ENCODE results near the gene SMIM41.

SMIM41 gene

DNA sequence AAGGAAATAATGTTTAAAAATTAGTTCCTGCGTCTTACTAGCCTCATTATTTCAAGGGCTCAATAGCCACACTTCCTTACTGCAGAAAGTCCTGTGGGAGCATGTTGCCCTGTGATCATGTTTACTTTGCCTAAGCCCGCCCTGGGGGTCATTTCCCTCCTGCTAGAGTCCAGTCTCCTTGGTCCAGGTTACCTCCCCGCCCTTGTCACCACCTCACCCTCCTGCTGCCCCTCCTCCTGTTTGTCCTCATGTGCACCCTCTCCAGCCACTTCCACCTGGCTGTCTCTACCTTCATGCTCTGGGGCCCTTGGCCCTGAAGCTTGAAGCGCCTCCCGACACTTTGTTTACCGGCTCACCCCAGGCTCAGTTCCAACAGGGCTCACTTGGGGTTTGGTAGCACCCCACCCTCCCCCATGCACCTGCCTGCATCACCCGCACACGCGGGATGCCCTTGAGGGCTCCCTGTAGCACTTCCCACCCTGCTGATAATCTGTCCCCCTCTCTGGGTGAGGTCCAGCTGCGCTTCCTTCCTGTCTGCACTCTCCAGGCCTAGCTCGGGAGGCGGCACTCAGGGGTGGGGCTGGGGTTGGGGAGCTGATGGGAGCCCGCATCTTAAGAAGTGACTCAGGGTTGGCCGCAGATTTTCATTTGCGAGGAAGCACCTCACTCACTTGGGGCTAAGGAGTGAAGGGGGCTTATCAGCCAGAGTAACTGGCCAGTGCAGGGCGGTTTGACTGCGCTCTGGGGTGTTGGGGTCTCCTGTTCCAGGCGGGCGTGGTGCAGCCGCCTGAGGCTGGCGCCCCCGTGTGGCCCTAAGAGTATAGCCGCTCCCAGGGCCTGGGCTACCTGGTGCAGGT is 40.1 kb downstream of the SMIM41 start:
- H3K4me3 ChIP-seq (ENCODE audit: low read depth, low read length), result no peak overlapping the region
- TF ChIP-seq, protein P1, sequence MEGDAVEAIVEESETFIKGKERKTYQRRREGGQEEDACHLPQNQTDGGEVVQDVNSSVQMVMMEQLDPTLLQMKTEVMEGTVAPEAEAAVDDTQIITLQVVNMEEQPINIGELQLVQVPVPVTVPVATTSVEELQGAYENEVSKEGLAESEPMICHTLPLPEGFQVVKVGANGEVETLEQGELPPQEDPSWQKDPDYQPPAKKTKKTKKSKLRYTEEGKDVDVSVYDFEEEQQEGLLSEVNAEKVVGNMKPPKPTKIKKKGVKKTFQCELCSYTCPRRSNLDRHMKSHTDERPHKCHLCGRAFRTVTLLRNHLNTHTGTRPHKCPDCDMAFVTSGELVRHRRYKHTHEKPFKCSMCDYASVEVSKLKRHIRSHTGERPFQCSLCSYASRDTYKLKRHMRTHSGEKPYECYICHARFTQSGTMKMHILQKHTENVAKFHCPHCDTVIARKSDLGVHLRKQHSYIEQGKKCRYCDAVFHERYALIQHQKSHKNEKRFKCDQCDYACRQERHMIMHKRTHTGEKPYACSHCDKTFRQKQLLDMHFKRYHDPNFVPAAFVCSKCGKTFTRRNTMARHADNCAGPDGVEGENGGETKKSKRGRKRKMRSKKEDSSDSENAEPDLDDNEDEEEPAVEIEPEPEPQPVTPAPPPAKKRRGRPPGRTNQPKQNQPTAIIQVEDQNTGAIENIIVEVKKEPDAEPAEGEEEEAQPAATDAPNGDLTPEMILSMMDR (IDR thresholded peaks at IDR 0.05; ENCODE audit: low read depth, low read length), result peak; percentile 86
- DNase-seq (ENCODE audit: low read depth, low spot score), result peak; percentile 28
- in situ Hi-C loops (cut with HindIII; ENCODE audit: low sequenced_read_pairs), result no loop called here

DNA sequence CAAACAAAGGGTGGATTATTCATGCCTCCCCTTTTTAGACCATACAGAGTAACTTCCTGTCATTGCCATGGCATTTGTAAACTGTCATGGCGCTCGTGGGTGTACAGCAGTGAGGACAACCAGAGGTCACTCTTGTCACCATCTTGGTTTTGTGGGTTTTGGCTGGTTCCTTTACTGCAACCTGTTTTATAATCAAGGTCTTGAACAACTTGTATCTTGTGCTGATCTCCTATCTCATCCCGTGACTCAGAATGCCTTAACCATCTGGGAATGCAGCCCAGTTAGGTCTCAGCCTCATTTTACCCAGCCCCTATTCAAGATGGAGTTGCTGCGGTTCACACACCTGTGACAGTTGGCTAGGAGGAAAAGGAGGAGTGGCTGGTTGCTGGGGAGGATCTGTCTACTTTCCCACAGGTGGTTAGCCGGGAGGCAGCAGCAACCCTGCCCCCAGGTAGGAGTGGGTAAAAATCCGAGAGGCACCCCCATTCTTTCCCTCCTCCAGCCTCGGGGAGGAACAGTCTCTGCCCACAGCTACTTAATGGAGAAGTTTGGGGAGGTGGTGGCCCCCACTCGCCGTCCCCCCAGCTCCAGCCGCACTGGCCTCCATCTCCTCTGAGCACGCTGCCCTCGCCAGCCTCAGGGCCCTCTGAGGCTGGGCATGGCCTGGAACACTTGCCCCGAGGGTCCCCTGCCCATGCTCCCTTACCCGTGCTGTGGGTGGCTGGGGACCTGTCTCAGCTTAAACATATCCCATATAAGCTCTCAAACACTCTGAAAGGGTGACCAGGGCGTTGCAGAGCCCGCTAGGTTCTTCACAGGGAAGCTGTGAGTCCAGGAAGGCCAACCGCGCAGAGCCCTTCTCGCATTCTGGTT is 41.7 kb downstream of the SMIM41 start:
- TF ChIP-seq, protein P1 (IDR thresholded peaks at IDR 0.05; ENCODE audit: low read depth, low read length), result no peak
- no peak overlapping the region for H3K4me3 ChIP-seq (ENCODE audit: low read depth, low read length)
- DNase-seq (ENCODE audit: low read depth, low spot score), result no peak
- in situ Hi-C loops (cut with HindIII; ENCODE audit: low sequenced_read_pairs), result no loop called here

DNA sequence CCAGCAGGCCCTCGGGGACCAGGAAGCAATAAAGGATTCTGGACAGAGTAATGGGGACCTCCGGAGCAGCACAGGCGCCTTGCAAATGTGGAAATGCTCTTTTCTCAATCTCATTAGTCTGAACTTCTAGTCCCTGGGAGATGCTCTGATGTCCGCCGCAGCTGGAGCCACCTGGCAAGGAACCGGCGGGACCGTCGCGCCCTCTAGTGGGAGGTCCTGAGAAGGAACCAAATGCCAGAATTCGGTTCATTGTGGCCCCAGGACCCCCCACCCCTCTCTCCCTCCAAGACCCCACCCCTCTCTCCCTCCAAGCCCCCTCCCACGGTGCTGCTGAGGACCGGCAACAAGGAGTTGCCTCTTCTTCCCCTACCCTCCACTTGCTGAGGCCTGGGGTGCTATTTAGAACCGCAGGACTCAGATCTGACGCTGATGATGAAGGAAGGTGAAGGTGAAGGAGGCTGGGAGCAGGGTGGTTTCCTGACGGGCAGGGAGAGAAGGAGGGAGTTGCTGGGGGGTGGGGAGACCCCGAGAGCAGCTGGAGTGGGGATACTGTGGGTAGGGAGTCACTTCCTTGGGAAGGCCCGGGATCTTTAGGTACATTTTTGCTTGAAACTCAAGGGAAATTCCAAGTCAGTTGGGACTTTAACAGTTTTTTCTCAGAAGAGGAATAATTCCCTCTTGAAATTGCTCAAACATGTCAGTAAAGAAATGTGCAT is 42.5 kb downstream of the SMIM41 start:
- TF ChIP-seq, protein P1 (IDR thresholded peaks at IDR 0.05; ENCODE audit: low read depth, low read length), result peak; percentile 84

DNA sequence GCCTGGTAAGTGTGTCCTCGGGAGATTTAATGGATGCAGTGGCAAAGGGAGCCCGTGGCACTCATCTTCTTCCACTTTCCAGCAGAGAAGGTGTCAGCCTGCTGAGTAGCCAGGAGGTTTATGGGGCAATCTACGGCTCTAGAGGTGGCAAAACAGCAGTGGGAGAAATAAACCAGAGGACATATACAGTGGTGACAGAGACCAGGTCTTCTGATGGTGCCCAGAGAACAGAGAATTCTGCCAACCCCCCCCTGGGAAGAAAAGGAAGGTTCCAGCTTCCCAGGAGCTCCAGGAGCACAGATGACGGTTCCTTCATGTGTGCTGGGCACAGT is 43.0 kb downstream of the SMIM41 start:
- TF ChIP-seq, protein P1 (IDR thresholded peaks at IDR 0.05; ENCODE audit: low read depth, low read length), result no peak
- DNase-seq (ENCODE audit: low read depth, low spot score), result no peak
- in situ Hi-C loops (cut with HindIII; ENCODE audit: low sequenced_read_pairs), result no loop called here

More for the DNA sequence above, 42.5 kb downstream of the SMIM41 start:
- H3K4me3 ChIP-seq (ENCODE audit: low read depth, low read length), result no peak overlapping the region
- in situ Hi-C loops (cut with HindIII; ENCODE audit: low sequenced_read_pairs), result no loop called here
- peak; percentile 42 for DNase-seq (ENCODE audit: low read depth, low spot score)

DNA sequence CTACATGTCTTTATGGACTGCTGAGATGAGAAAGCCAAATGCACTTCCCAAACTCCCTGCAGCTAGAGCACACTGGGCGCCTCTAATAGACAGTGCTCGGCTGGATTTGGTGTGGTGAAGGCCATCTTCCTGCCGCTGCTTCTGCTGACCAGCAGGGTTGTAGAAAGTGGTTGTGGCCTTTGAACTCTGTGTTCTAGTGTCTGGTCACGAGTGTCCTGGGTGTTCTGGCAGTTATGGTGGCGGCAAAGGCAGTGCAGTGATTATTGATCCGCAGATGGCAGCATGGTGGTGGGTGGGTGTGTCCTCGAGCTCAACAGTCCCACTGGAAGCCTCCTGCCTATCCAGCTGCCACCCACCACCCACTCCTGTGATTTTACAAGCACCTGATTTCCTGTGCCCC is 43.4 kb downstream of the SMIM41 start:
- TF ChIP-seq, protein P1 (IDR thresholded peaks at IDR 0.05; ENCODE audit: low read depth, low read length), result no peak
- DNase-seq (ENCODE audit: low read depth, low spot score), result no peak
- no peak overlapping the region for H3K4me3 ChIP-seq (ENCODE audit: low read depth, low read length)
- in situ Hi-C loops (cut with HindIII; ENCODE audit: low sequenced_read_pairs), result no loop called here

More for the DNA sequence above, 43.0 kb downstream of the SMIM41 start:
- no peak overlapping the region for H3K4me3 ChIP-seq (ENCODE audit: low read depth, low read length)

DNA sequence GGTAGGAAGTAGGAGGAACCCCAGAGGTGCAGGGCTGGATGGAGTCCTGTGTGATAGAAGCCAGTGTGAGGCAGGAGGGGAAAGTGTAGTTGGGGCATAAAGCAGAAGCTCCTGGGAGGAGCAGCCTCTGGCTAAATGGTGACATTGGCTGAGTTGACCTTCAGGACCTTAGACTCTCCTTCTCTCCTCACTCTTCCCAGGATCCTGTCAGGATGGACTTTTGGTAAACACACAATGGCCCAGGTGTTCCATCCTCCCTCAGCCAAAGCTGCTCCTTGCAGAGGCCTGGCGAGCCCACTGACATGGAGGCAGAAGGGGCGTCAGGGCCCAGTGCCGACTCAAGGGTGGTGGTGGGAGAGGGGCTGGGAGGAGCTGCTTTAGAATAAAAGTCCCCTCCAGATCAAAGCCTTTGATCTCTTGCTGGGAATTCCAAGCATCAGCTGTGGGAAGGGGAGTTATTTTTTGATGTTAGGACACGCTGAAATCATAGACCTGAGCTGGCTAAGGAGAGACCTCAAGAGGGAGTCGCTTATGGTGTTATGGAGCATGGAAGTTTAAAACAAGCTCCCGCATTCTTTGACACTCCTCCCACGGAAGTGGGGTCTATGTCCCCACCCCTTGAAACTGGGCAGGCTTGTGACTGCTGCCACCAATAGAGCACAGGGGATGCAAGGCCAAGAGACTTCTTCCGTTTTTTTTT is 44.1 kb downstream of the SMIM41 start:
- in situ Hi-C loops (cut with HindIII; ENCODE audit: low sequenced_read_pairs), result no loop called here
- TF ChIP-seq, protein P1 (IDR thresholded peaks at IDR 0.05; ENCODE audit: low read depth, low read length), result no peak
- H3K4me3 ChIP-seq (ENCODE audit: low read depth, low read length), result no peak overlapping the region
- DNase-seq (ENCODE audit: low read depth, low spot score), result no peak

Data from astrocyte of the spinal cord (primary cell).